Panc1 (cell line): ENCODE results near the gene RPUSD1. TPM values are rescaled to one million over a fixed set of nuclear protein-coding genes. Genes with fewer than 3 reads are reported as not detected.

Source experiments
- ATAC-seq: fragments of 200-7000 bp; cut with Tn5 transposase; 2 replicates; pipeline ENCODE4 v1.9.1; 2020; ENCODE audit warnings: mild to moderate bottlenecking, moderate library complexity
- BruUV-seq: library from RNA; stranded (reverse); fragments of 400-500 nt; replicated peaks from 2 replicates; lab custom pipeline; 2021; lab: Mats Ljungman, UMichigan
- CTCF ChIA-PET: fragments of 300-600 bp; sonication (Branson Sonifier 250); formaldehyde crosslinking; loops from one replicate; lab custom pipeline; 2022; ENCODE audit warnings: antibody characterized with exemption; lab: Charles Lee
- POLR2A ChIA-PET: fragments of 300-600 bp; sonication (Branson Sonifier 250); formaldehyde crosslinking; loops from one replicate; lab custom pipeline; 2022; ENCODE audit warnings: antibody characterized with exemption; lab: Charles Lee
- DNase-seq: peaks from one replicate; pipeline ENCODE4 v3.0.0-alpha.2; 2010; ENCODE audit warnings: low read depth, low spot score
- H3K27ac ChIP-seq: 2 replicates; pipeline ENCODE4 v1.5.1; 2011; ENCODE audit warnings: mild to moderate bottlenecking, low read length, inconsistent platforms
- H3K27me3 ChIP-seq: fragments of 200-500 bp; sonication (Bioruptor generic); 2 replicates; pipeline ENCODE4 v1.6.0; 2014; ENCODE audit warnings: low read length, inconsistent platforms; ENCODE audit not compliant: control insufficient read depth, insufficient read depth
- H3K36me3 ChIP-seq: fragments of 200-500 bp; sonication (Bioruptor generic); 2 replicates; pipeline ENCODE4 v1.5.1; 2014; ENCODE audit warnings: inconsistent platforms, mild to moderate bottlenecking, low read length, moderate library complexity; ENCODE audit not compliant: control insufficient read depth, insufficient read depth
- H3K4me1 ChIP-seq: 2 replicates; pipeline ENCODE4 v1.5.1; 2011; ENCODE audit warnings: inconsistent platforms, mild to moderate bottlenecking, low read length, moderate library complexity; ENCODE audit not compliant: control insufficient read depth, insufficient read depth
- H3K4me3 ChIP-seq, 2 experiments: 2 replicates each; pipeline ENCODE4 v1.5.1; 2011 to 2012; ENCODE audit warnings: low read depth in 2 of 2, low read length in 2 of 2, mild to moderate bottlenecking in 2 of 2, inconsistent platforms in 1 of 2, moderate library complexity in 1 of 2
- H3K9me3 ChIP-seq: fragments of 200-500 bp; sonication (Bioruptor generic); 2 replicates; pipeline ENCODE4 v1.5.1; 2014; ENCODE audit warnings: low read depth, mild to moderate bottlenecking, inconsistent platforms, low read length, moderate library complexity; ENCODE audit not compliant: control insufficient read depth, insufficient read depth
- POLR2AphosphoS5 ChIP-seq: IDR thresholded peaks from 2 replicates; pipeline ENCODE4 v1.6.1; 2012; ENCODE audit warnings: mild to moderate bottlenecking, low read depth, low read length, moderate library complexity
- SIN3A ChIP-seq: IDR thresholded peaks from 2 replicates; pipeline ENCODE4 v1.6.1; 2012; ENCODE audit warnings: low read depth, mild to moderate bottlenecking, low read length, moderate library complexity, borderline replicate concordance; ENCODE audit not compliant: insufficient read depth
- TCF7L2 ChIP-seq: IDR thresholded peaks from 2 replicates; pipeline ENCODE4 v1.6.1; 2011; ENCODE audit warnings: mild to moderate bottlenecking, low read depth, low read length, inconsistent platforms
- in situ Hi-C: cut with HindIII; loops from 2 replicates; pipeline ENCODE4 v1.10.0; 2016; ENCODE audit warnings: low sequenced_read_pairs, low pct_unique_long_range_greater_than_20kb
- intact Hi-C: fragments of 100-400 bp; cut with micrococcal nuclease; formaldehyde crosslinking; loops from one replicate; pipeline ENCODE4 v1.10.0; 2022; ENCODE audit not compliant: unreplicated experiment
- total RNA-seq: library from RNA; stranded (reverse); gene quantifications from one replicate; pipeline ENCODE4 v1.2.1, GENCODE V29; 2021; ENCODE audit not compliant: unreplicated experiment
- TF ChIP-seq, protein P1 (sequence below), 2 experiments: IDR thresholded peaks; 2 replicates each; pipeline ENCODE4 v1.6.1; 2011 to 2012; ENCODE audit warnings: low read depth in 2 of 2, control low read depth in 1 of 2, low read length in 1 of 2, mild to moderate bottlenecking in 1 of 2, moderate library complexity in 1 of 2; ENCODE audit not compliant: insufficient read depth in 1 of 2
- TF ChIP-seq, protein P2 (sequence below): fragments of 450-650 bp; IDR thresholded peaks from 2 replicates; pipeline ENCODE4 v1.5.1; 2017; ENCODE audit warnings: mild to moderate bottlenecking

Gene RPUSD1
- total RNA-seq, 1 experiment from 2014 or later = 61.1 TPM

DNA sequence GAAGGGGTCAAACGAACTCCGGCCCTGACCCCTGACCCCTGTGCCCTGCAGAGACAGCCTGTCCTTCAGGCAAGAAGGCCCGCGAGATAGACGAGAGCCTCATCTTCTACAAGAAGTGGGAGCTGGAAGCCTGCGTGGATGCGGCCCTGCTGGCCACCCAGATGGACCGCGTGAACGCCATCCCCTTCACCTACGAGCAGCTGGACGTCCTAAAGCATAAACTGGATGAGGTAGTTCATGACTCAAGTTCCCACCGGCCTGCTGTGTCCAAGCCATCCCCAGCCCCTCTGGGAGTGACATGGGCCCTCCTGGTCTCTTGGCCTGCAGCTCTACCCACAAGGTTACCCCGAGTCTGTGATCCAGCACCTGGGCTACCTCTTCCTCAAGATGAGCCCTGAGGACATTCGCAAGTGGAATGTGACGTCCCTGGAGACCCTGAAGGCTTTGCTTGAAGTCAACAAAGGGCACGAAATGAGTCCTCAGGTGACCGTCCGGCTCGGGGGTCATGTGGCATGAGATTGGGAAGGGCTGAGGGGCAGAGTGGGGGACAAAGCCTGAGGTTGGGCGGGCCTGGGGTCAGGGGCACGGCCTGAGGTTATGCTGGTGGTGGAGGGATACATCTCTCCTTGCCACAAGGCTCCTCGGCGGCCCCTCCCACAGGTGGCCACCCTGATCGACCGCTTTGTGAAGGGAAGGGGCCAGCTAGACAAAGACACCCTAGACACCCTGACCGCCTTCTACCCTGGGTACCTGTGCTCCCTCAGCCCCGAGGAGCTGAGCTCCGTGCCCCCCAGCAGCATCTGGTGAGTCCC lies 22.0 kb downstream of the RPUSD1 start:
- CTCF ChIA-PET = interaction anchor here (0.5 kb wide), 1 partner anchor 20 kb away, joined by 3 read pairs; no protein-coding TSS in a partner anchor
- H3K27me3 ChIP-seq = no peaks in the 10 kb centered on the region
- POLR2A ChIA-PET = interaction anchor here (1.1 kb wide), 1 partner anchor 11 kb away, joined by 11 read pairs; no protein-coding TSS in a partner anchor

GRCh38 chr16:765488-765865 lies 22.7 kb downstream of the RPUSD1 start:
- no peak for DNase-seq
- Histone ChIP-seq H3K4me1 (peaks cover 17% of the 10 kb centered on the region), H3K27me3 (no peaks in the 10 kb centered on the region), H3K36me3 (no peaks in the 10 kb centered on the region), H3K9me3 (no peaks in the 10 kb centered on the region), H3K4me3 (no peak overlapping the region), H3K27ac (no peak overlapping the region)
- CTCF ChIA-PET = no interaction called here
- in situ Hi-C loops (no loop called here), intact Hi-C loops (no loop called here)
- POLR2A ChIA-PET = interaction anchor here (1.1 kb wide), 1 partner anchor 11 kb away, joined by 11 read pairs; no protein-coding TSS in a partner anchor
- TF ChIP-seq, protein P1, sequence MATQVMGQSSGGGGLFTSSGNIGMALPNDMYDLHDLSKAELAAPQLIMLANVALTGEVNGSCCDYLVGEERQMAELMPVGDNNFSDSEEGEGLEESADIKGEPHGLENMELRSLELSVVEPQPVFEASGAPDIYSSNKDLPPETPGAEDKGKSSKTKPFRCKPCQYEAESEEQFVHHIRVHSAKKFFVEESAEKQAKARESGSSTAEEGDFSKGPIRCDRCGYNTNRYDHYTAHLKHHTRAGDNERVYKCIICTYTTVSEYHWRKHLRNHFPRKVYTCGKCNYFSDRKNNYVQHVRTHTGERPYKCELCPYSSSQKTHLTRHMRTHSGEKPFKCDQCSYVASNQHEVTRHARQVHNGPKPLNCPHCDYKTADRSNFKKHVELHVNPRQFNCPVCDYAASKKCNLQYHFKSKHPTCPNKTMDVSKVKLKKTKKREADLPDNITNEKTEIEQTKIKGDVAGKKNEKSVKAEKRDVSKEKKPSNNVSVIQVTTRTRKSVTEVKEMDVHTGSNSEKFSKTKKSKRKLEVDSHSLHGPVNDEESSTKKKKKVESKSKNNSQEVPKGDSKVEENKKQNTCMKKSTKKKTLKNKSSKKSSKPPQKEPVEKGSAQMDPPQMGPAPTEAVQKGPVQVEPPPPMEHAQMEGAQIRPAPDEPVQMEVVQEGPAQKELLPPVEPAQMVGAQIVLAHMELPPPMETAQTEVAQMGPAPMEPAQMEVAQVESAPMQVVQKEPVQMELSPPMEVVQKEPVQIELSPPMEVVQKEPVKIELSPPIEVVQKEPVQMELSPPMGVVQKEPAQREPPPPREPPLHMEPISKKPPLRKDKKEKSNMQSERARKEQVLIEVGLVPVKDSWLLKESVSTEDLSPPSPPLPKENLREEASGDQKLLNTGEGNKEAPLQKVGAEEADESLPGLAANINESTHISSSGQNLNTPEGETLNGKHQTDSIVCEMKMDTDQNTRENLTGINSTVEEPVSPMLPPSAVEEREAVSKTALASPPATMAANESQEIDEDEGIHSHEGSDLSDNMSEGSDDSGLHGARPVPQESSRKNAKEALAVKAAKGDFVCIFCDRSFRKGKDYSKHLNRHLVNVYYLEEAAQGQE (IDR thresholded peaks at IDR 0.05; ENCODE audit: insufficient read depth in 1 of 2, low read depth in 2 of 2, low read length in 1 of 2) = no peak
- TF ChIP-seq POLR2AphosphoS5 (no peak), SIN3A (no peak)
- TF ChIP-seq, protein P2, sequence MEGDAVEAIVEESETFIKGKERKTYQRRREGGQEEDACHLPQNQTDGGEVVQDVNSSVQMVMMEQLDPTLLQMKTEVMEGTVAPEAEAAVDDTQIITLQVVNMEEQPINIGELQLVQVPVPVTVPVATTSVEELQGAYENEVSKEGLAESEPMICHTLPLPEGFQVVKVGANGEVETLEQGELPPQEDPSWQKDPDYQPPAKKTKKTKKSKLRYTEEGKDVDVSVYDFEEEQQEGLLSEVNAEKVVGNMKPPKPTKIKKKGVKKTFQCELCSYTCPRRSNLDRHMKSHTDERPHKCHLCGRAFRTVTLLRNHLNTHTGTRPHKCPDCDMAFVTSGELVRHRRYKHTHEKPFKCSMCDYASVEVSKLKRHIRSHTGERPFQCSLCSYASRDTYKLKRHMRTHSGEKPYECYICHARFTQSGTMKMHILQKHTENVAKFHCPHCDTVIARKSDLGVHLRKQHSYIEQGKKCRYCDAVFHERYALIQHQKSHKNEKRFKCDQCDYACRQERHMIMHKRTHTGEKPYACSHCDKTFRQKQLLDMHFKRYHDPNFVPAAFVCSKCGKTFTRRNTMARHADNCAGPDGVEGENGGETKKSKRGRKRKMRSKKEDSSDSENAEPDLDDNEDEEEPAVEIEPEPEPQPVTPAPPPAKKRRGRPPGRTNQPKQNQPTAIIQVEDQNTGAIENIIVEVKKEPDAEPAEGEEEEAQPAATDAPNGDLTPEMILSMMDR = no peak
- BruUV-seq = no TSS peak
- no peak for ATAC-seq

More for the DNA sequence above, 22.0 kb downstream of the RPUSD1 start:
- no peak overlapping the region for H3K4me3 ChIP-seq
- ATAC-seq = no peak
- TF ChIP-seq POLR2AphosphoS5 = no peak
- TF ChIP-seq TCF7L2 = no peak
- TF ChIP-seq, protein P2 = no peak
- TF ChIP-seq SIN3A = no peak
- TF ChIP-seq, protein P1 (IDR thresholded peaks at IDR 0.05; ENCODE audit: insufficient read depth in 1 of 2, low read depth in 2 of 2, low read length in 1 of 2) = no peak
- in situ Hi-C loops (no loop called here), intact Hi-C loops (no loop called here)
- H3K27ac ChIP-seq = no peak overlapping the region
- no peak for DNase-seq
- no peaks in the 10 kb centered on the region for H3K36me3 ChIP-seq
- H3K4me1 ChIP-seq = peaks cover 10% of the 10 kb centered on the region
- H3K9me3 ChIP-seq = no peaks in the 10 kb centered on the region
- BruUV-seq = no TSS peak
